Measurements from ENCODE around the gene PDE4D. TPM values are rescaled to one million over a fixed set of nuclear protein-coding genes. Genes with fewer than 3 reads are reported as not detected.

Gene PDE4D
- total and polyA plus RNA-seq, 4 donors = 12.8 to 167 (median 44.5) TPM

DNA sequence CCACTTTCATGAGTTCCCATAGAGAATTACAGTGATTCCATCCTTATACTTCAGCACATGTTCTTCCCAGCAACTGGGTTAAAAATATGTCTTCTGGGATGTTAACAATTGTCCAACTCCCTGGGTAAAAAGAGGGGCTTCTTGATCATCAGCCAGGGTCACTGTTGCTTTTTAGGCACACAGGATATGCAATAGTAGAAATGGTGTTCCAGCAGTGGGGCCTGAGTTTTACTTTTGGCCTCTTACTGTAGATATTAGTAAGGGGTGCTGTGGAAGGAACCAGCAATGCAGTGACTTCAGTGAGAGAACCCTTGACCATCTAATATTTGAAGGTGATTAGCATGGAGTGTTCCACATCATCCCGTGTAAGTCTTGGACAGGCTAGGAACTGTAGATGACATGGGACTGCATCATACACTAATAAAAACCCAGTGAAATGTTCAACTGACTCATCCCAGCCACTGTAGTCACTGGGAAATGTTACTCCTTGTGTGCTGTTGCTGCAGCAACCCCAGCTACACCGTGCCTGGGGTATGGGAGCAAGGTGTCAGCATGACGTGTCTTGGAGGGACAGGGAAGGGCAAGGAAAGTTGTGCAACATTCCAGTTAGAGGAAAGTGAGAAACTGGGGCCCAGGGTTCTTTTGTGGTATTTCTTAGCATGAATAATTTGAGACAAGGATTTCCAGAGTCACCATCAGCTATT, 699.8 kb downstream of the PDE4D start:
- peak; percentile 71 for ATAC-seq (ENCODE audit: insufficient read depth, low FRiP score)
- TF ChIP-seq, protein P1, sequence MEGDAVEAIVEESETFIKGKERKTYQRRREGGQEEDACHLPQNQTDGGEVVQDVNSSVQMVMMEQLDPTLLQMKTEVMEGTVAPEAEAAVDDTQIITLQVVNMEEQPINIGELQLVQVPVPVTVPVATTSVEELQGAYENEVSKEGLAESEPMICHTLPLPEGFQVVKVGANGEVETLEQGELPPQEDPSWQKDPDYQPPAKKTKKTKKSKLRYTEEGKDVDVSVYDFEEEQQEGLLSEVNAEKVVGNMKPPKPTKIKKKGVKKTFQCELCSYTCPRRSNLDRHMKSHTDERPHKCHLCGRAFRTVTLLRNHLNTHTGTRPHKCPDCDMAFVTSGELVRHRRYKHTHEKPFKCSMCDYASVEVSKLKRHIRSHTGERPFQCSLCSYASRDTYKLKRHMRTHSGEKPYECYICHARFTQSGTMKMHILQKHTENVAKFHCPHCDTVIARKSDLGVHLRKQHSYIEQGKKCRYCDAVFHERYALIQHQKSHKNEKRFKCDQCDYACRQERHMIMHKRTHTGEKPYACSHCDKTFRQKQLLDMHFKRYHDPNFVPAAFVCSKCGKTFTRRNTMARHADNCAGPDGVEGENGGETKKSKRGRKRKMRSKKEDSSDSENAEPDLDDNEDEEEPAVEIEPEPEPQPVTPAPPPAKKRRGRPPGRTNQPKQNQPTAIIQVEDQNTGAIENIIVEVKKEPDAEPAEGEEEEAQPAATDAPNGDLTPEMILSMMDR (IDR thresholded peaks at IDR 0.05; ENCODE audit: control extremely low read depth, extremely low read depth) = no peak
- no peak for DNase-seq

DNA sequence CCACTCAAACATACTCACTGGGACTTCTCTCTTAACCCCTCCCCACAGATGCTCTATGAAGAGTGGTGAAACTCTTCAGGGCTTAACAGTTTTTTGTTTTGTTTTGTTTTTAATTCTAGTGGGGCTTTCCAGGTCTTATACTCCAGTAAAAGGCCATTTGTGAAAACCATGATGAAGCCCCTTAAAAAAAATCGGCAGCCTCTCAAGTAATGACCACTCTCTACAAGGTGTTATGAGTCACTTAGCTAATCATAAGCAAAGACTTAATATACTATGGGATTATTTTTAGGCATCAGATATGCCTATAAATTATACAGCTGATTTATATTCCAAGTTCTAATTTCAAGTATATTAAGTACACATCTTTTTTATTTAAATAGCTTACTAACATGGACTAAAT, 702.8 kb downstream of the PDE4D start:
- no peaks in the 10 kb centered on the region for H3K9me3 ChIP-seq (ENCODE audit: control insufficient read depth in 4 of 4, insufficient read depth in 3 of 4, low read length in 3 of 4)
- TF ChIP-seq, protein P1 (IDR thresholded peaks at IDR 0.05; ENCODE audit: control extremely low read depth, extremely low read depth) = no peak
- no peak overlapping the region for H3K4me3 ChIP-seq
- no peaks in the 10 kb centered on the region for H3K36me3 ChIP-seq (ENCODE audit: control insufficient read depth in 4 of 4, insufficient read depth in 4 of 4, low read length in 4 of 4)
- H3K27ac ChIP-seq (ENCODE audit: low read depth in 1 of 2, low read length in 1 of 2) = peak overlapping the region in 1 of 2 donors; percentile 21
- 68 to 69% methylated on average over 1 of the region's 1 CpG for WGBS, 2 donors
- ATAC-seq (ENCODE audit: insufficient read depth, low FRiP score) = no peak
- no peaks in the 10 kb centered on the region for H3K27me3 ChIP-seq (ENCODE audit: control insufficient read depth in 3 of 3, insufficient read depth in 3 of 3, low read length in 2 of 3)
- H3K9ac ChIP-seq (ENCODE audit: insufficient read depth in 1 of 2, low read length in 2 of 2) = no peak overlapping the region
- peaks cover 0 to 22% (median 3%) of the 10 kb centered on the region in 5 donors for H3K4me1 ChIP-seq (ENCODE audit: control insufficient read depth in 5 of 5, insufficient read depth in 5 of 5, low read length in 5 of 5)
- no peak for DNase-seq

More for the DNA sequence above, 699.8 kb downstream of the PDE4D start:
- no peak overlapping the region for H3K9ac ChIP-seq (ENCODE audit: insufficient read depth in 1 of 2, low read length in 2 of 2)
- no peak overlapping the region for H3K4me3 ChIP-seq
- no peaks in the 10 kb centered on the region for H3K27me3 ChIP-seq (ENCODE audit: control insufficient read depth in 3 of 3, insufficient read depth in 3 of 3, low read length in 2 of 3)
- no peaks in the 10 kb centered on the region for H3K9me3 ChIP-seq (ENCODE audit: control insufficient read depth in 4 of 4, insufficient read depth in 3 of 4, low read length in 3 of 4)
- H3K36me3 ChIP-seq (ENCODE audit: control insufficient read depth in 4 of 4, insufficient read depth in 4 of 4, low read length in 4 of 4) = no peaks in the 10 kb centered on the region
- peaks cover 0 to 15% (median 6%) of the 10 kb centered on the region in 5 donors for H3K4me1 ChIP-seq (ENCODE audit: control insufficient read depth in 5 of 5, insufficient read depth in 5 of 5, low read length in 5 of 5)
- 38 to 60% methylated on average over 3 of the region's 3 CpGs for WGBS, 2 donors
- peak overlapping the region in 1 of 2 donors; percentile 66 for H3K27ac ChIP-seq (ENCODE audit: low read depth in 1 of 2, low read length in 1 of 2)

DNA sequence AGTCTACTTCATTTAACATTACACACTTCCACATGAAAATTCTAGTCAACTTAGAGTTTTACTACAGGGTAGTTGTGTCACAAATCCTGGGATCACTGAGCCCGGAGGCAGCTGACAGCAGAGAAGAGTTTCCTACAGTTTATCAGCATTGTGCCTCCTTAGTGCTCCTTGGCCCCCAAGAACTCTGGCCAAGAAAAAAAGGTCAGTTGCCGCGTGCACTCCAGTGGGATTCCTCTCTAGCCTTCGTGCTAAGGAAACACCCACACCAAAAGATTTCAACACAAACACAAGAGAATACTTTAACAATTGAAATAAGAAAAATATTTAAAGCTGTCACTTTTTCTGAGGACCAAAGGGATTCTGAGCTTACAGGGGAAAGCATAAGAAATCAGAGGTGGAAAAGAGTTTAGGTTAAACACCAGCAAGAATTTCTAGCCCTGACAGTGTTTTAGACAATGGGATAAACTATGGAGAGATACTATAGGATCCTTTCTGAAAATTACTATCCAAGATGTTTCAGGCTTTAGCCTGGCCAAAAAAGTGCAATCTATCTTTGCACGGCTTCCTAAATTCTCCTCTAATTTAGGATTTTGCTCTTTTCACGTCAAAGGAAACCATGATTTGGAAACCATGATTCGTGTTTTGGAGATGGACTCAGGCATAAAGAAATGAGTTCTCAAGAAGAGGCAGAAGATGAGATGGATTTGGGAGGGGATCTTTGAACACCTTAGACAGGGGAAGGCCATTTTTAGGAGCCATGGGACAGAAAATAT, 703.9 kb downstream of the PDE4D start:
- TF ChIP-seq, protein P1 (IDR thresholded peaks at IDR 0.05; ENCODE audit: control extremely low read depth, extremely low read depth) = no peak
- Histone ChIP-seq H3K27me3 (ENCODE audit: control insufficient read depth in 3 of 3, insufficient read depth in 3 of 3, low read length in 2 of 3) (no peaks in the 10 kb centered on the region), H3K9me3 (ENCODE audit: control insufficient read depth in 4 of 4, insufficient read depth in 3 of 4, low read length in 3 of 4) (no peaks in the 10 kb centered on the region), H3K27ac (ENCODE audit: low read depth in 1 of 2, low read length in 1 of 2) (no peak overlapping the region), H3K4me1 (ENCODE audit: control insufficient read depth in 5 of 5, insufficient read depth in 5 of 5, low read length in 5 of 5) (peaks cover 0 to 22% (median 3%) of the 10 kb centered on the region in 5 donors), H3K9ac (ENCODE audit: insufficient read depth in 1 of 2, low read length in 2 of 2) (no peak overlapping the region), H3K36me3 (ENCODE audit: control insufficient read depth in 4 of 4, insufficient read depth in 4 of 4, low read length in 4 of 4) (peaks cover 0 to 1% (median 0%) of the 10 kb centered on the region in 4 donors), H3K4me3 (no peak overlapping the region)
- 66 to 69% methylated on average over 7 of the region's 7 CpGs for WGBS, 2 donors
- ATAC-seq (ENCODE audit: insufficient read depth, low FRiP score) = no peak
- peak in 1 of 3 donors; percentile 22 for DNase-seq

Measured in lung (tissue), 12 donors.